Endothelial cell of hepatic sinusoid (primary cell): ENCODE measurements around the gene CELF1.
"Not testable (repeated sequence)": the region's sequence is repeated elsewhere in the genome, so short reads cannot be mapped to it uniquely, and the experiment has no call there.

Source experiments
- in situ Hi-C: cut with HindIII; loops from 2 replicates; pipeline ENCODE4 v1.10.0; 2017; ENCODE audit warnings: low sequenced_read_pairs

Gene CELF1

GRCh38 chr11:47577460-47578041 lies 24.6 kb upstream of the CELF1 start:
- in situ Hi-C loops: loop anchor here (5.0 to 10.0 kb wide), 2 partner anchors 35 to 47 kb away; no protein-coding TSS in a partner anchor

GRCh38 chr11:47573321-47573720 lies 20.4 kb upstream of the CELF1 start:
- in situ Hi-C loops: loop anchor here (10.0 kb wide), 1 partner anchor 51 kb away; no protein-coding TSS in a partner anchor

- in situ Hi-C loops: loop anchor here (10.0 kb wide), 1 partner anchor 52 kb away; no protein-coding TSS in a partner anchor
Measured at GRCh38 chr11:47572715-47573255, 19.9 kb upstream of the CELF1 start.

DNA sequence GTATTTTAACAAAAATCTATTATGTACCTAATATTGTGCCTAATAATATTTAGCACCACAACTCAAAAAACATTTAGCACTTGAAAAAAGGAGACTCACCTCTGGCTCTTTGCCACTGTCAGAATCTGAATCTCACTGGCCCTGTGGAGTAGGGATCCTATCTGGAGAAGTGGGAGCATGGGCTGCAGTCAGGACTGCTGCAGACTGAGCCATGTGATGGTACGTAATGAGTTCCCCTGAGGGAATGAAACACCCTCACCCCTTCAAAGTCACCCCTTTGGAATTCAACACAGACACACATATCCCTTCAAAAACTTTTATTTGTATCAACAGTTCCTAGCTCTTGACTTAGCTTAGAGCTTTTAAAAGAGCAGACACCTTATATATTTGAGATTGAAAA lies 19.0 kb upstream of the CELF1 start:
- in situ Hi-C loops: loop anchor here (10.0 kb wide), 1 partner anchor 53 kb away; no protein-coding TSS in a partner anchor

DNA sequence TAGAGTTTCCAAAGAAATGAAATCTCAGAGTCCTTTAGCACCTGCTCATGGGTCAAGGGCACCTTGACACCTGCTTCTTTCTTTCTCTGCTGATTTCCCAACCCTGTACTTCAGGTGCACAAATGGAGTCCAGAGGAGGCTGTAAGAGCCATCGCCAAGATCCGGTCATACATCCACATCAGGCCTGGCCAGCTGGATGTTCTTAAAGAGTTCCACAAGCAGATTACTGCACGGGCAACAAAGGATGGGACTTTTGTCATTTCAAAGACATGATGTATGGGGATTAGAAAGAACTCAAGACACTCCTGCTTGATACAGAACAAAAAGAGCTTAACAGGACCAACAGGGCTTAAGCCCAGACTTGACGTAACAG lies 18.4 kb upstream of the CELF1 start:
- in situ Hi-C loops: loop anchor here (10.0 kb wide), 1 partner anchor 53 kb away; no protein-coding TSS in a partner anchor

- in situ Hi-C loops: loop anchor here (10.0 kb wide), 1 partner anchor 54 kb away; no protein-coding TSS in a partner anchor
Measured at GRCh38 chr11:47570651-47571356, 17.9 kb upstream of the CELF1 start.

GRCh38 chr11:47569646-47570045 lies 16.7 kb upstream of the CELF1 start:
- in situ Hi-C loops: loop anchor here (10.0 kb wide), 1 partner anchor 55 kb away; no protein-coding TSS in a partner anchor

GRCh38 chr11:47566149-47566698 lies 13.3 kb upstream of the CELF1 start:
- in situ Hi-C loops: no loop called here

DNA sequence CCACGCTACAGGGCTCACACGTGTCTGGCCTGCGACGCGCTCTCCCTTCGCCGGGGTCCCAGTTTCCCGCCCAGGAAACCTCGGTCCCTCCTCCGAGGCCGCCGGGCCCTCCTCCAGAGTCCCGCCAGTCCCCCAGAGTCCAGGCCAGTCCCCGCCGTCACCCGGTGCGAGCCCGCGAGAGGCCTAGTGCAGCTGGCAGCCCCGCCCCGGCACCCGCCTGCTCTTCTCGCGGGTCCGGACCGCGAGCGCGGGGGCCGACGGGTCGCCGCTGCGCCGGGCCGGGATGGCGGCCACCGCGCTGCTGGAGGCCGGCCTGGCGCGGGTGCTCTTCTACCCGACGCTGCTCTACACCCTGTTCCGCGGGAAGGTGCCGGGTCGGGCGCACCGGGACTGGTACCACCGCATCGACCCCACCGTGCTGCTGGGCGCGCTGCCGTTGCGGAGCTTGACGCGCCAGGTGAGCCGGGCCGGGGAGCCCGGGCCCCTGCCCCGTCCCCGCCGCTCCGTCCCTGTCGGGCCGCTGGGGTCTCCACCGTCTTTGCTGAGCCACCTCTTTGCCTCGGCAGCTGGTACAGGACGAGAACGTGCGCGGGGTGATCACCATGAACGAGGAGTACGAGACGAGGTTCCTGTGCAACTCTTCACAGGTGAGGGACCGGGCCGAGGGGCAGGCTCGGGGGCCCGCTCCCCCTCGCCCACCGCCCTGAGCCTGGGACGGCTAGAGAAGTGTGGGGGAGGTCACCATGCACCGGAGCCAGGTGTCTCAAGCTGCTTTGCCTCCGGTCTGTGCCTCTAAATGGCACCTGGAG lies 12.6 kb upstream of the CELF1 start, which contains the start of gene PTPMT1:
TSS of gene PTPMT1 (plus strand) at position 260 of the 809 bp plus-strand sequence. CDS start at position 284, 24 bp downstream.
- in situ Hi-C loops: no loop called here

DNA sequence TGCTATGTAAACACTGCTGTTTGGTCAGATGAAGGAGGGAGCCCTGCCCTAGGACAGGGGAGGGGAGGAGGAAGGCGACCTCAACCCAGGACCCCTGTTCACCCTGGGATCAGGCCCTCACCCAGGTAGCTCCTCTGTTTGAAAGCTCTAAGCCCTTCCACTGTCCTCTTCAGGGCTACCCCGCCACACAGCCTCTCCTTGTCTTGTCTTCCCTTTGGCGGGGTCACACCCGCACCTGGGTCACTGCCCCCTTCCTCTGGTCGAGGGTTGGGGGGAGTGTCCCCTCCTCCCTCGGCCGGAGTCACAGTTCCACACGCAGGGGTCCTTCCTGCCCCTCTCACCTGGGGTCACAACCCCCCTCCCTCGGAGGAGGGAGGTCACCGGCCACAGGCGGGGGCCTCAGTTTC lies 12.0 kb upstream of the CELF1 start:
- in situ Hi-C loops: no loop called here

- in situ Hi-C loops: not testable (repeated sequence)
Measured at GRCh38 chr11:47564366-47564765, 11.4 kb upstream of the CELF1 start.

DNA sequence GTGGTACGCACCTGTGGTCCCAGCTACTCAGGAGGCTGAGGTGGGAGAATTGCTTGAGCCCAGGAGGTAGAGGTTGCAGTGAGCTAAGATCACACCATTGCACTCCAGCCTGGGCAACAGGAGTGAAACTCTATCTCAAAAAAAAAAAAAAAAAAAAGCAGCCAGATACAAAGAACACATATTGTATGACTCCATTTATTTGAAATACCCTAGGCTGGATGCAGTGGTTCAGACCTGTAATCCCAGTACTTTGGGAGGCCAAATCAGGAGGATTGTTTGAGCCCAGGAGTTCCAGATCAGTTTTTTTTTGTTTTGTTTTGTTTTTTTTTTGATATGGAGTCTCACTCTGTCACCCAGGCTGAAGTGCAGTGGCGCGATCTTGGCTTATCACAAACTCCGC lies 9.5 kb upstream of the CELF1 start:
- in situ Hi-C loops: not testable (repeated sequence)

- in situ Hi-C loops: no loop called here
Measured at GRCh38 chr11:47560426-47560825, 7.5 kb upstream of the CELF1 start.

DNA sequence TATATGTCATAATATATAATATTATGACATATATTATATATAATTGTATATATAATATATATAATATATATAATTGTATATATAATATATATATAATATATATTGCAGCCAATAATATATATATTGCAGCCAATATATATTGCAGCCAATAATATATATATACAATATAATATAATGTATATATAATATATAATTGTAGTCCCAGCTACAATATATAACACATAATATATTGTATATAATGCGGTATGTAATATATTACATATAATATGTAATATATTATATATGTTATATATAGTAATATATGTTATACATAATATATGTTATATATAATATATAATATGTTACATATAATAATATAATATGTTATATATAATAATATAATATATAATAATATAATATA lies 5.8 kb upstream of the CELF1 start:
- in situ Hi-C loops: loop anchor here (5.0 kb wide), 1 partner anchor 91 kb away; no protein-coding TSS in a partner anchor

DNA sequence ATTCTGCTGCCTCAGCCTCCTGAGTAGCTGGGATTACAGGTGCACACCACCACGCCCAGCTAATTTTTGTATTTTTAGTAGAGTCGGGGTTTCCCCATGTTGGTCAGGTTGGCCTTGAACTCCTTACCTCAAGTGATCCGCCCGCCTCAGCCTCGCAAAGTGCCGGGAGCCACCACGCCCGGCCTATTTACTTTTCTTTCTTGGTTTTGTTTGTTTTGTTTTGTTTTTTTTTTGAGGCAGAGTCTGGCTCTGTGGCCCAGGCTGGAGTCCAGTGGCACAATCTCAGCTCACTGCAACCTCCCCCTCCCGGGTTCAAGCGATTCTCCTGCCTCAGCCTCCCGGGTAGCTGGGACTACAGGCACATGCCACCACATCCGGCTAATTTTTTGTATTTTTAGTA lies 4.1 kb upstream of the CELF1 start:
- in situ Hi-C loops: loop anchor here (5.0 kb wide), 1 partner anchor 90 kb away; no protein-coding TSS in a partner anchor

GRCh38 chr11:47553406-47553743 lies 443 bp upstream of the CELF1 start:
- in situ Hi-C loops: no loop called here

- in situ Hi-C loops: no loop called here
Measured at GRCh38 chr11:47552056-47552565, 821 bp downstream of the CELF1 start.

- in situ Hi-C loops: no loop called here
Measured at GRCh38 chr11:47551086-47551485, 1.8 kb downstream of the CELF1 start.

DNA sequence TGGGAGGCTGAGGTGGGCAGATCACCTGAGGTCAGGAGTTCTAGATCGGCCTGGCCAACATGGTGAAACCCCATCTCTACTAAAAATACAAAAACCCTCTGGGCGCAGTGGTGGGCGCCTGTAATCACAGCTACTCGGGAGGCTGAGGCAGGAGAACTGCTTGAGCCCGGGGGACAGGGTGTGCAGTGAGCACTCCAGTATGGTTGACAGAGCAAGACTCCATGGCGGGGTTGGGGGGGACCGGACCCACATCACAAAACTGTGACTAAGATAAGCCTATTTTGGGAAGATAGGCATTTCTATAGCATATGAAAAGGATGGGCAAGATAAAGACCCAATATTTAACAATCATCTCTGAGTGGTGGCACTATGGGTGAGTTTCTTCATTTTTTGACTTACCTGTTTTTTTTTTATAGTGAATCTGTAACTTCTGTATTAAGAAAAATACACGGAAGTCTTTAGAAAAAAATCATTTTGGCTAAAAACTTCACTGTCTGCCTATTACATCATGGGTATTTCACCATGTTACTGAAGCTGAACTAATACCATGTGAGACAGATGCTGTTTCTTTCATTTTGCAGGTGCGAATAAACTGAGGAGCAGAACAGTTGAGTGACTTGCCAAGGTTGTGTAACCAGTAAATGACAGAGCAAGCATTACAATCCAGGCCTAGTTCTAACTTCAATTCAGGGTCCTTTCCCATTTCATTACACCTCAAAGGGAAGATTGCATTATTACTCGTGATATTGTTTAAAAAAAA lies 2.5 kb downstream of the CELF1 start:
- in situ Hi-C loops: no loop called here

DNA sequence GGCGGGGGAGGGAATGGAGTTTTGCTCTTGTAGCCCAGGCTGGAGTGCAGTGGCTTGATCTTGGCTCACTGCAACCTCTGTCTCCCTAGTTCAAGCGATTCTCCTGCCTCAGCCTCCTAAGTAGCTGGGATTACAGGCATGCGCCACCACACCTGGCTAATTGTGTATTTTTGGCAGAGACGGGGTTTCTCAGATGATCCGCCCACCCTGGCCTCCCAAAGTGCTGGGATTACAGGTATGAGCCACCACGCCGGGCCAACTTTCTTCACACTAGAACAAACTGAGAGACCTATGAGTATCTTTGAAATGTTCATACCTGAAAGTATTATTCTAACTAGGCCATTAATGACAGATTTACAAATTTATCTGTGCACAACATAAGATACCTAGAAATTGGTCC lies 6.7 kb downstream of the CELF1 start:
- in situ Hi-C loops: not testable (repeated sequence)
